WERI-Rb-1 (cell line): Measurements from ENCODE around the gene FGF14.

ENCODE experiments used
- DNase-seq: peaks from one replicate; pipeline ENCODE4 v3.0.0-alpha.2; 2020
- H3K27ac ChIP-seq: fragments of 250-450 bp; sonication (Bioruptor Pico); 2 replicates; pipeline ENCODE4 v1.5.1; 2020; ENCODE audit warnings: mild to moderate bottlenecking, moderate library complexity
- H3K27me3 ChIP-seq: fragments of 250-450 bp; sonication (Bioruptor Pico); 2 replicates; pipeline ENCODE4 v1.5.1; 2021; ENCODE audit warnings: mild to moderate bottlenecking, low read depth, moderate library complexity; ENCODE audit not compliant: insufficient read depth, severe bottlenecking
- H3K36me3 ChIP-seq: fragments of 250-450 bp; sonication (Bioruptor Pico); 2 replicates; pipeline ENCODE4 v1.5.1; 2020; ENCODE audit warnings: mild to moderate bottlenecking, moderate library complexity
- H3K4me3 ChIP-seq: 2 replicates; pipeline ENCODE4 v1.5.1; 2011; ENCODE audit warnings: low read depth, mild to moderate bottlenecking, control low read depth, low read length
- H3K9me3 ChIP-seq: fragments of 250-450 bp; sonication (Bioruptor Pico); 2 replicates; pipeline ENCODE4 v1.5.1; 2021; ENCODE audit warnings: mild to moderate bottlenecking, moderate library complexity; ENCODE audit not compliant: severe bottlenecking
- TF ChIP-seq, protein P1 (sequence below): IDR thresholded peaks from 2 replicates; pipeline ENCODE4 v1.5.1; 2011; ENCODE audit warnings: low read depth, mild to moderate bottlenecking, control low read depth, inconsistent platforms, low read length

The FGF14 gene

GRCh38 chr13:101970341-101970740 lies 431.5 kb downstream of the FGF14 start:
- DNase-seq, result no peak
- Histone ChIP-seq H3K36me3 (no peaks in the 10 kb centered on the region), H3K27me3 (no peaks in the 10 kb centered on the region), H3K4me3 (no peak overlapping the region), H3K27ac (no peak overlapping the region), H3K9me3 (no peaks in the 10 kb centered on the region)
- TF ChIP-seq, protein P1, sequence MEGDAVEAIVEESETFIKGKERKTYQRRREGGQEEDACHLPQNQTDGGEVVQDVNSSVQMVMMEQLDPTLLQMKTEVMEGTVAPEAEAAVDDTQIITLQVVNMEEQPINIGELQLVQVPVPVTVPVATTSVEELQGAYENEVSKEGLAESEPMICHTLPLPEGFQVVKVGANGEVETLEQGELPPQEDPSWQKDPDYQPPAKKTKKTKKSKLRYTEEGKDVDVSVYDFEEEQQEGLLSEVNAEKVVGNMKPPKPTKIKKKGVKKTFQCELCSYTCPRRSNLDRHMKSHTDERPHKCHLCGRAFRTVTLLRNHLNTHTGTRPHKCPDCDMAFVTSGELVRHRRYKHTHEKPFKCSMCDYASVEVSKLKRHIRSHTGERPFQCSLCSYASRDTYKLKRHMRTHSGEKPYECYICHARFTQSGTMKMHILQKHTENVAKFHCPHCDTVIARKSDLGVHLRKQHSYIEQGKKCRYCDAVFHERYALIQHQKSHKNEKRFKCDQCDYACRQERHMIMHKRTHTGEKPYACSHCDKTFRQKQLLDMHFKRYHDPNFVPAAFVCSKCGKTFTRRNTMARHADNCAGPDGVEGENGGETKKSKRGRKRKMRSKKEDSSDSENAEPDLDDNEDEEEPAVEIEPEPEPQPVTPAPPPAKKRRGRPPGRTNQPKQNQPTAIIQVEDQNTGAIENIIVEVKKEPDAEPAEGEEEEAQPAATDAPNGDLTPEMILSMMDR, result no peak

DNA sequence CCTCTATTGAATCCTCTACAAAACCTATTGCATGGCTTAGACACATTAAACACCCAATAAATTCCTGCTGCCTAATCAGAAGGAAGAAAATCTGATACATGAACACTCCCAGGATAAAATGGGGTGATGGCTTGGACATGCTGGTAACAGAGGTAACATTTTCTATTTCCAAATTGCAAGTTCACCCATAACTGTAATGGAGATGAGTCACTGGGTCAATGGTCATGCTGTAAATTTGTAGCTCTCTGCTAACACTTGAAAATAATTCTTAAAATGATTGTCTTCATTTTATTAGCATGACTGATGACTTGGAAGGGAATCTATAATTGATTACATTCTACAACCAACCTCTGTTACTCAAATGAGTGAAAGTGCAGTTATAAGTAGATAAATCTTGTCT lies 434.1 kb downstream of the FGF14 start:
- H3K27ac ChIP-seq, result no peak overlapping the region
- no peaks in the 10 kb centered on the region for H3K9me3 ChIP-seq
- H3K27me3 ChIP-seq, result no peaks in the 10 kb centered on the region
- no peak overlapping the region for H3K4me3 ChIP-seq
- DNase-seq, result no peak
- H3K36me3 ChIP-seq, result no peaks in the 10 kb centered on the region
- TF ChIP-seq, protein P1, result no peak

DNA sequence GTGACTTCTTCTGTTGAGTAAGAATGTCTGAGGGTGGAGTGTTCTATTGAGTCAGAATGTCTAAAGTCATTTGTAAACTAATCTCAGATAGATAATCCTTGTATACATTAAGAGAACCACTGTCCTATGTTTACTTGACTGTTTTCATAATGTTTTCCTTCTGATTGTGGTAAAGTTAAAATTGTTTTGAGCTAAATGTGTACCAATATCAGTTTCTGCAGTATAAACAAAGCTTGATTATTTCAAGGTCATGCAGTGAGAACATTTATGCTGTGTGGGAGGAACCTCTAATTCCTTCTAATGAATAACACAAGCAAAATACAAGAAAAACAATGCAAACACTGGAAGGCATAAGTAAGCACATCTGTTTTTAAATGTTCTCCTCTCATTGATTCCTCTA lies 434.6 kb downstream of the FGF14 start:
- no peak for DNase-seq
- Histone ChIP-seq H3K4me3 (no peak overlapping the region), H3K27me3 (no peaks in the 10 kb centered on the region), H3K27ac (no peak overlapping the region), H3K36me3 (no peaks in the 10 kb centered on the region), H3K9me3 (no peaks in the 10 kb centered on the region)
- TF ChIP-seq, protein P1, result no peak

GRCh38 chr13:101965096-101965495 lies 436.8 kb downstream of the FGF14 start:
- TF ChIP-seq, protein P1, result no peak
- DNase-seq, result no peak
- no peak overlapping the region for H3K4me3 ChIP-seq

DNA sequence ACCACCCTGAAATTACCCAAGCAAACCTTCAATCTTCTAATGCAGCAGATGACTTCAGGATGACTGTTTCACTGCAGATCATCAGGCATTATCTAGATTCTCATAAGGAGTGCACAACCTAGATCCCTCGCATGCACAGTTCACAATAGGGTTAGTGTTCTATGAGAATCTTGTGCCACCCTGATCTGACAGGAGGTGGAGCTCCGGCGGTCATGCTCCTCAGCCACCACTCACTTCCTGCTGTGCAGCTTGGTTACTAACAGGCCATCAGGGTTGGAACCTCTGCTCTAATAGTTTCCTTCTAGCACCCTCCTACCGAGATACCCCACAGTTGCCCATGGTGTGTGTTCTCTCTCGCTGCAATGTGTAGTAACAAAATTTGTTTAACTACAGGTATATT lies 442.8 kb downstream of the FGF14 start:
- DNase-seq, result no peak
- H3K9me3 ChIP-seq, result no peaks in the 10 kb centered on the region
- TF ChIP-seq, protein P1, result no peak

More at GRCh38 chr13:101965096-101965495, 436.8 kb downstream of the FGF14 start:
- no peaks in the 10 kb centered on the region for H3K9me3 ChIP-seq
- H3K27ac ChIP-seq, result no peak overlapping the region
- no peaks in the 10 kb centered on the region for H3K27me3 ChIP-seq
- no peaks in the 10 kb centered on the region for H3K36me3 ChIP-seq

DNA sequence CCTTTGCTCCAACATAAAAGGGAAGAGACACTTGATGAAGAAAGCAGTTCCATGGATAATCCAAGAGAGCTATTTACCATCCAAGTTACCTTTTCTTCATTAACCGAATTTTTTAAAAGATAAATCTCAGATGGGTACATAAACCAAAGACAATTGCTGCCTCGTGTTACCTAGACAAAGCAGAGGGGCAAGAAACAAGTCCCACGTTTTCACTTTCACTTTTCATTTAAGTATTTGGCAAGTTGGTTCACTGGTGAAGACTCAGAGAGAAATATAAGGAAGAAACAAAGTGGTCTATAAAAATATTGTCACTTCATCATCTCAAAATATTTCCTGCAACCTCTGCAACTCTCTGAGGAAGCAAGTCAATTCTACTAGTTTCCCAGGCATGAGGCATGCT lies 446.1 kb downstream of the FGF14 start:
- Histone ChIP-seq H3K27ac (no peak overlapping the region), H3K4me3 (no peak overlapping the region), H3K27me3 (no peaks in the 10 kb centered on the region), H3K9me3 (no peaks in the 10 kb centered on the region), H3K36me3 (no peaks in the 10 kb centered on the region)
- DNase-seq, result no peak
- TF ChIP-seq, protein P1, result no peak

More for the DNA sequence above, 442.8 kb downstream of the FGF14 start:
- H3K27ac ChIP-seq, result no peak overlapping the region
- no peaks in the 10 kb centered on the region for H3K36me3 ChIP-seq
- H3K27me3 ChIP-seq, result no peaks in the 10 kb centered on the region
- no peak overlapping the region for H3K4me3 ChIP-seq
